ENCODE data around the gene CDC25B.

CDC25B gene

DNA sequence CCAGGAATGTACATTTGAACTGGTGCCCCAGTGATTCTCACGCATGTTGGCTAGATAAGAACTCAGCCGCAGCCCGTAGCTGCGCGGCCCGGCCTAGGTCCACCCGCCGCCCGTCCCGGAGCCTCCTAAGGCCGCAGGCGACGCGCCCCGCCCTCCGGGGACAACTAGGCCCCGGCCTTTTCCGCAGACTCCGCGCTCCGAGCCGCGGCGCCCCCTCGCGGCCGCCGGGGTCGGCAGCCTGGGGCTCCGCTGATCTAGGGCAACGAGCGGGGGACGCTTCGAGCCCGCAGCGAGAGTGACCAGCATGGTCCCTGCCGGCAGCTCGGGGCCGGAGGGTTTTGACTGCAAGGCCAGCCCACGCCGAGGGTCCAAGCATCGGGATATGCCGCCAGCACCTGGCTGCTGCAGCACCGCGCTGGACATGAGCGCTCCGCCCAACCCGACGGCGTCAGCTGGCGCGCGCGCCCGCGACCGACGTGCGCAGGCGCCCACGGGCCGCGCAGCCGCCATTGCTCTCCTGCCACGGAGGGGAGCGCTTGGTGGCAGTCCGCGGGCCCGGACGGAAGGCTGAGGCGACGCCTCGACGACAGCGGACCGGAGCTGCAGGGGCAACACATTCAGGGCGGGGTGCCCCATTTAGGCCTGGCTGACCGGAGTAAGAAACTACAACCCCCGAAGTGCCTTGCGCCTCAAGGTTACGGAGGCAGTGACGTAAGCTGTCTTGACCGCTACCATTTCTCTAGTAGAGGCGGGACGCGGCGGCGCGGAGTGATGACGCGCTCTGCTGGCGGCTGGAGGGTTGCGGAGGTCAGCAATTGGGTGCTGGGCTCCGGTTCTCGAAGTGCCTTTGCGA, 24.2 kb downstream of the CDC25B start, which contains the start of gene AP5S1 (continued):
- TF ChIP-seq ZBTB26 (tag by site-specific recombination; optimal IDR thresholded peaks at IDR 0.05) = peak; percentile 97
- no peak; the same call in none of the 2 replicates for TF ChIP-seq ZNF184 (tag by site-specific recombination; IDR thresholded peaks at IDR 0.05)
- TF ChIP-seq ZNF274 (IDR thresholded peaks at IDR 0.05; ENCODE audit: low read length) = no peak
- TF ChIP-seq ZNF274 (tag by site-specific recombination; IDR thresholded peaks at IDR 0.05; ENCODE audit: borderline replicate concordance) = no peak
- TF ChIP-seq GLI2 (tag by site-specific recombination; IDR thresholded peaks at IDR 0.05; ENCODE audit: borderline replicate concordance, low read depth) = no peak
- peak; percentile 94 for TF ChIP-seq ZBTB8A (tag by site-specific recombination; IDR thresholded peaks at IDR 0.05)
- TF ChIP-seq ZNF521 (tag by site-specific recombination; IDR thresholded peaks at IDR 0.05) = no peak
- TF ChIP-seq ZNF776 (tag by site-specific recombination; IDR thresholded peaks at IDR 0.05; ENCODE audit: borderline replicate concordance) = no peak
- peak; percentile 99 for TF ChIP-seq ZSCAN30 (tag by site-specific recombination; IDR thresholded peaks at IDR 0.05)
- TF ChIP-seq ZNF621 (tag by site-specific recombination; IDR thresholded peaks at IDR 0.05) = no peak
- peak; percentile 80 for TF ChIP-seq KLF1 (tag by site-specific recombination; IDR thresholded peaks at IDR 0.05)
- TF ChIP-seq ZNF24 (tag by site-specific recombination; IDR thresholded peaks at IDR 0.05) = peak; percentile 84; the same call in 1 of the 2 replicates
- TF ChIP-seq ZNF140 (tag by site-specific recombination; IDR thresholded peaks at IDR 0.05) = no peak
- TF ChIP-seq MEIS1 (CRISPR knock-in tag; IDR thresholded peaks at IDR 0.05; ENCODE audit: borderline replicate concordance) = no peak
- TF ChIP-seq ZNF514 (tag by site-specific recombination; IDR thresholded peaks at IDR 0.05) = no peak
- peak; percentile 84 for TF ChIP-seq SP7 (tag by site-specific recombination; IDR thresholded peaks at IDR 0.05)
- no peak for TF ChIP-seq ZNF404 (tag by site-specific recombination; IDR thresholded peaks at IDR 0.05)
- TF ChIP-seq ZFP37 (tag by site-specific recombination; IDR thresholded peaks at IDR 0.05) = peak; percentile 24; the same call in 1 of the 2 replicates
- TF ChIP-seq ZXDB (tag by site-specific recombination; IDR thresholded peaks at IDR 0.05) = peak; percentile 96
- no peak for TF ChIP-seq ZNF571 (tag by site-specific recombination; IDR thresholded peaks at IDR 0.05)
- TF ChIP-seq, protein P1, sequence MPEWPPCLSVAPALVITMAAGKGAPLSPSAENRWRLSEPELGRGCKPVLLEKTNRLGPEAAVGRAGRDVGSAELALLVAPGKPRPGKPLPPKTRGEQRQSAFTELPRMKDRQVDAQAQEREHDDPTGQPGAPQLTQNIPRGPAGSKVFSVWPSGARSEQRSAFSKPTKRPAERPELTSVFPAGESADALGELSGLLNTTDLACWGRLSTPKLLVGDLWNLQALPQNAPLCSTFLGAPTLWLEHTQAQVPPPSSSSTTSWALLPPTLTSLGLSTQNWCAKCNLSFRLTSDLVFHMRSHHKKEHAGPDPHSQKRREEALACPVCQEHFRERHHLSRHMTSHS (tag by site-specific recombination; IDR thresholded peaks at IDR 0.05) = no peak
- no peak for TF ChIP-seq ZNF138 (tag by site-specific recombination; IDR thresholded peaks at IDR 0.05; ENCODE audit: borderline replicate concordance)
- TF ChIP-seq ZNF19 (tag by site-specific recombination; IDR thresholded peaks at IDR 0.05; ENCODE audit: low read depth) = no peak
- no peak for TF ChIP-seq SCRT1 (tag by site-specific recombination; IDR thresholded peaks at IDR 0.05; ENCODE audit: borderline replicate concordance)
- TF ChIP-seq ZNF146 (tag by site-specific recombination; IDR thresholded peaks at IDR 0.05) = no peak
- TF ChIP-seq, protein P2, sequence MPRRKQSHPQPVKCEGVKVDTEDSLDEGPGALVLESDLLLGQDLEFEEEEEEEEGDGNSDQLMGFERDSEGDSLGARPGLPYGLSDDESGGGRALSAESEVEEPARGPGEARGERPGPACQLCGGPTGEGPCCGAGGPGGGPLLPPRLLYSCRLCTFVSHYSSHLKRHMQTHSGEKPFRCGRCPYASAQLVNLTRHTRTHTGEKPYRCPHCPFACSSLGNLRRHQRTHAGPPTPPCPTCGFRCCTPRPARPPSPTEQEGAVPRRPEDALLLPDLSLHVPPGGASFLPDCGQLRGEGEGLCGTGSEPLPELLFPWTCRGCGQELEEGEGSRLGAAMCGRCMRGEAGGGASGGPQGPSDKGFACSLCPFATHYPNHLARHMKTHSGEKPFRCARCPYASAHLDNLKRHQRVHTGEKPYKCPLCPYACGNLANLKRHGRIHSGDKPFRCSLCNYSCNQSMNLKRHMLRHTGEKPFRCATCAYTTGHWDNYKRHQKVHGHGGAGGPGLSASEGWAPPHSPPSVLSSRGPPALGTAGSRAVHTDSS (tag by site-specific recombination; IDR thresholded peaks at IDR 0.05) = no peak
- TF ChIP-seq ZSCAN23 (tag by site-specific recombination; IDR thresholded peaks at IDR 0.05) = no peak
- no peak for TF ChIP-seq ZNF473 (tag by site-specific recombination; IDR thresholded peaks at IDR 0.05)
- peak; percentile 75 for TF ChIP-seq ZNF561 (tag by site-specific recombination; IDR thresholded peaks at IDR 0.05; ENCODE audit: borderline replicate concordance)
- TF ChIP-seq RBAK (tag by site-specific recombination; IDR thresholded peaks at IDR 0.05) = no peak
- no peak for TF ChIP-seq ZNF311 (tag by site-specific recombination; IDR thresholded peaks at IDR 0.05; ENCODE audit: borderline replicate concordance)
- no peak; the same call in 1 of the 2 replicates for TF ChIP-seq ZNF654 (tag by site-specific recombination; IDR thresholded peaks at IDR 0.05; ENCODE audit: low read depth)
- TF ChIP-seq, protein P3, sequence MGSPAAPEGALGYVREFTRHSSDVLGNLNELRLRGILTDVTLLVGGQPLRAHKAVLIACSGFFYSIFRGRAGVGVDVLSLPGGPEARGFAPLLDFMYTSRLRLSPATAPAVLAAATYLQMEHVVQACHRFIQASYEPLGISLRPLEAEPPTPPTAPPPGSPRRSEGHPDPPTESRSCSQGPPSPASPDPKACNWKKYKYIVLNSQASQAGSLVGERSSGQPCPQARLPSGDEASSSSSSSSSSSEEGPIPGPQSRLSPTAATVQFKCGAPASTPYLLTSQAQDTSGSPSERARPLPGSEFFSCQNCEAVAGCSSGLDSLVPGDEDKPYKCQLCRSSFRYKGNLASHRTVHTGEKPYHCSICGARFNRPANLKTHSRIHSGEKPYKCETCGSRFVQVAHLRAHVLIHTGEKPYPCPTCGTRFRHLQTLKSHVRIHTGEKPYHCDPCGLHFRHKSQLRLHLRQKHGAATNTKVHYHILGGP (tag by site-specific recombination; IDR thresholded peaks at IDR 0.05) = no peak
- no peak for TF ChIP-seq ZNF626 (tag by site-specific recombination; IDR thresholded peaks at IDR 0.05)
- TF ChIP-seq ZNF37A (tag by site-specific recombination; IDR thresholded peaks at IDR 0.05) = no peak
- no peak for TF ChIP-seq KLF7 (tag by site-specific recombination; IDR thresholded peaks at IDR 0.05; ENCODE audit: borderline replicate concordance)

Data from HEK293 (cell line).